Cerebellar cortex (tissue), 1 donor: ENCODE data around the gene BUD13.
A peak's percentile ranks its signal among the peaks of the same experiment; 100 is the strongest.
"Not testable (repeated sequence)": the region's sequence is repeated elsewhere in the genome, so short reads cannot be mapped to it uniquely, and the experiment has no call there.

ENCODE experiments used
- DNase-seq: peaks from one replicate; pipeline ENCODE4 v3.0.0-alpha.2; 2015; ENCODE audit warnings: low spot score

The BUD13 gene

DNA sequence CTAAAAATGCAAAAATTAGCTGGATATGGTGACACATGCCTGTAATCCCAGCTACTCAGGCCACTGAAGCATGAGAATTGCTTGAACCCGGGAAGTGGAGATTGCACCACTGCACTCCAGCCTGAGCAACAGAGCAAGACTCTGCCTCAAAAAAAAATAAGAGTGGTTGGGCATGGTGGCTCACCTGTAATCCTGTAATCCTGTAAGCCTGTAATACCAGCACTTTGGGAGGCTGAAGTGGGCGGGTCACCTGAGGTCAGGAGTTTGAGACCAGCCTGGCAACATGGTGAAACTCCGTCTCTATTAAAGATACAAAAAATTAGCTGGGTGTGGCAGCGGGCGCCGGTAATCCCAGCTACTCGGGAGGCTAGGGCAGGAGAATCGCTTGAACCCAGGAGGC, 16.7 kb downstream of the BUD13 start:
- DNase-seq, result not testable (repeated sequence)

- DNase-seq, result no peak
These were observed 22.6 kb downstream of the BUD13 start for GRCh38 chr11:116750070-116750718.

- no peak for DNase-seq
These were observed 30.7 kb downstream of the BUD13 start for GRCh38 chr11:116742104-116742503.

DNA sequence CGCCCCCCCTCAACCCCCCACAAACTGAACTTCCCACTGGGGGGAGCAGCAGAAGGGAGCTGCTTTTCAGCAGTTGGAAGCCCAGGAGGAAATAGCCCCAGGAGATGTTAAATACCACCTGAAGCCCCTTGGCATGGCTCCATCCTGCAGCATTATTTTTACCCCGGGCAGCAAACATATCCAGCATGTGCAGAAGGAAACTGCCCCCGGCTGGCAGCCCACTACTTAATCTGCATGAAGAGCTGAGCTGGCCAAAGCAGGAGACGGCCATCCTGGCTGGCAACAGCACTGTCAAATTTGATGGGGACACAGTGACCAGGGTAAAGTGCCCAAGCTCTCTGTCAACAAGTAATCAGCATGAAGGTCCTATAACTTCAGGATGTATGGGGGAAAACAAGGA, 32.0 kb downstream of the BUD13 start:
- DNase-seq, result no peak

- no peak for DNase-seq
These were observed 33.8 kb downstream of the BUD13 start for GRCh38 chr11:116738975-116739374.

DNA sequence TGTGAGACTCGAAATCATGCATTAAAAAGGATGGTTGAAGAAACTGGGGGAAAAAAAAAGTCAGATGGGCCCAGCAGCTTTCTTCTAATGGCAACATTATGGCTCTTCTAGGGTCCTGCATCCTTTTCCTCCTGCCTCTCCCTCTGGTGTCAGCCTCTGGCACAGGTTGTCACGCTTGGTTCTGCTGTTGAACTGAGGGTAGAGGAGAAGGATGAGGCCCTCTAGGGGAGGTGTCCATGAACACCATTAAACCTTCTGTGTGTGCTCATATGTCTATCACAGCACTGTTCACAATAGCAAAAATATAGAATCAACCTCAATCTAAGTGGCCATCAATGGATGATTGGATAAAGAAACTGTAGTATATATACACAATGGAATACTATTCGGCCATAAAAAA, 36.0 kb downstream of the BUD13 start:
- DNase-seq, result no peak

DNA sequence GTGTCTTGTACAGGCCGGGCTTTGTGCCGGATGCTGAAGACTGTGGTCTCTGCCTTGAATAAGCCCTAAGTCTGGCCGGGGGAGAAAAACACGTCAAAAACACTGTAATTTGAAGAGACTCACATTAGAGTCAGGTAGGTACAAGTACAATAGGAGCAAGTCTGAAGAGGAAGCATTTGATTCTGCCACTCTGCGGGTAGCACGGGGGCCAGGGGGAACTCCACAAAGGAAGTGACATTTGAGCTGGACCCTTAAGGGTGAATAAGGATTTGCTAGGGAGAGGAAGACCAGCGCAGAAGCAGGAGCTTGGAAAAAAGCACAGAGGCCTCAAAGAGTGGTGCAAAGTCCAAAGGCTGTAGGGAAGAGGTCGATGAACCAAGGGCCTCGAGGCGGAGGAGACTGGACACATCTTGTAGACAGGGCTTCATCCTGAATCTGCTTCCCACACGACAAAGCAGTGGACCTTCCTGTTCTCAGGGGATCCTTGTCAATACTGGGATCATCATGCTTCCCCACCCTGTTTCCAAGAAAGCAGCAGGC, 38.7 kb downstream of the BUD13 start:
- DNase-seq, result no peak

GRCh38 chr11:116733043-116733755, 39.6 kb downstream of the BUD13 start:
- no peak for DNase-seq

GRCh38 chr11:116732271-116733042, 40.3 kb downstream of the BUD13 start:
- peak; percentile 67 for DNase-seq

DNA sequence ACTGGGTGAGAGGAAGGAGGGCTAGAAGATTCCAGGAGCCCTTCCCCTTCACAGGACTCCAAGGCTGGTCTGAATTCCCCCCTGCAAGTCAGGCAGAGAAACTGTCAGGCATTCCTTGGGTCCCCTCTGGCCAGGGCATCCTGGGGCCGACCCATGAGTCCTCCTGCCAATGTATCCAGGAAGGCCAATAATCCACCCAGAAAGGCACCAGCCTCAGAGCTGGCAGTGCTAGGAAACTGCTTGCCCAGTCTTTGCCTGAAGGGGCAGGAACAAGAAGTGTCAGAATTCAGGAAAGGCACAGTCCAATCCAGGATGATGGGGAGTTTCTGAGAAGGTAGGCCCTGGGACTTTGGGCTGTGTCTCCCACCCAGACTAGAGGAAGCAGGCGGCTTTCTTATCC, 41.0 kb downstream of the BUD13 start:
- DNase-seq, result peak; percentile 44

DNA sequence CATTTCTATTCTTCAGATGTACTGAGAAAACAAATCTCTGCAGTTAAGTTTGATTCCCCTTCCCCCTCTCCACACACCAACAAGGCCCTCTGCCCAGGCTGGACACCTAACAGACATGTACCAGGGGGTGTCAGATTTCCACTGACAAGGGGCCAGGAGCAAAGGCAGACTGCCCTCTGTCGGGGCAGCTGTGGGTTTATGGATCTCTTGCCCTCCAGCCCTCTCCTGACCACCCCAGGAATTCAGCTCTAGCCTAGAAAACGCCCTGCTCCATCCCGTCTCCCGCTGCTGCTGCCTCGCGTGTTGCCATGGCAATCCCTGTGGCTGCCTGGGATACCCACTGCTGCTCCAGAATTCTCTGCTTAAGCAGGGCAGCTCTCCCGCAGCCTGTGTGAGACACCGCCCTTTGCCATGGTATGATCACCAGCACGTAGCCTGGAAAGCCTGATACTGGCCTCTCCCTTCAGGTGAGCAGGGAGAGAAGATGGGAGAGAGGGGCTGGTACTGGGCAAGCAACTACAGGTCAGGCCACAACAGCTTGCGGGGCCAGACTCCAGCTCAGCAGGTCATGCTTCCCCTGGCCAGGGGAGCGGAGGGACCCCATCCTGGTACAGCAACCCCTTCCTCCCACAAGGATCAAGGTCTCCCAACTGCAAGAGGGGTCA, 41.6 kb downstream of the BUD13 start:
- peak; percentile 86 for DNase-seq

- peak; percentile 67 for DNase-seq
These were observed 42.2 kb downstream of the BUD13 start for GRCh38 chr11:116730601-116731000.

DNA sequence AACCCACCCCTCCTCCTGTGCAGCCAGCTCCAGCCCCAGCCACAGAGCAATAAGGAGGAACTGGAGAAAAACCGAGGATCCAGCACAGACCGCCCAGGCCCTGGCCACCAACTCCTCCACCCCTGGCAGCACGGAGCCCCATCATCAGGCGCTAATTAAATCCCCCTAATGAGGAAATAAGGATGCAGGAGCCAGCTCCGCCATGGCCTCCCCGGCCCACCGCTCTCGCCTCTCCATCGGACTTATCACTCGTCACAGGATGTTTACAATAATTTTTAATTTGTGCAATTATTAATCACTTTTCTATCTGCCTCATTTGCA, 42.6 kb downstream of the BUD13 start:
- peak; percentile 8 for DNase-seq

DNA sequence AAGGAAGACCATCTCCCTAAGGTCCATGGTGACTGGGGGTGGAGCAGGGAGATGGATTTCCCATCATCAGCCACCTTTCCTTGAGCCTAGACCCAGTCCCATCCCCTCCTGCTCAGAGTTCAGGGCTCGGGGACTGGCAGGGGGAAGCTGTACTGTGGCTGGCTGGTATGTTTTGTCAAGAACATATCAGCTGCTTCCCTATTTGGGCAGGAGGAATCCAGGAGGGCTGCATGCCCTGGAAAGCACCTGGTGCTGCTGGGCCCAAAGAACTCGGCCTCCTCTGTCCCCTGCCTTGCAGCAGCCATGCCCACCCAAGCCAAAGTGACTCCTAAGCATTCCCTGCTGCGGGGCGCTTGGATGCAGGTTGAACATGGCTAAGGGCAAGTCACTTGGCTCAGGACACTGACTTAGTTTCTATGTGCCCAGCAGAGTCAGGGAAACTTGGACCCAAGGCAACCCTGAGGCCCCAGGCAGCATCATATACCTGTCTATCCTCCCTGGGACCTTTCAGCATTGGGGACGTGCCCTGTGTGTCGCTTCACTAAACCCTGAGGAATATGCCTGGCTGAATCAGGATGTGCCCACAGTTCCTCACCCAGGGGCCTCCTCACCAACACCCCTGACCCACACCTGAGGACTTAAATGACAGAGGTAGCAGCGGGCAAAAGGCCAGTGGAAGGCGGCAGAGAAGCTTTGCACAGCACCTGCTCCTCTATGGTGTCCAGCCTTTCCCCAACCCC, 43.1 kb downstream of the BUD13 start:
- no peak for DNase-seq

DNA sequence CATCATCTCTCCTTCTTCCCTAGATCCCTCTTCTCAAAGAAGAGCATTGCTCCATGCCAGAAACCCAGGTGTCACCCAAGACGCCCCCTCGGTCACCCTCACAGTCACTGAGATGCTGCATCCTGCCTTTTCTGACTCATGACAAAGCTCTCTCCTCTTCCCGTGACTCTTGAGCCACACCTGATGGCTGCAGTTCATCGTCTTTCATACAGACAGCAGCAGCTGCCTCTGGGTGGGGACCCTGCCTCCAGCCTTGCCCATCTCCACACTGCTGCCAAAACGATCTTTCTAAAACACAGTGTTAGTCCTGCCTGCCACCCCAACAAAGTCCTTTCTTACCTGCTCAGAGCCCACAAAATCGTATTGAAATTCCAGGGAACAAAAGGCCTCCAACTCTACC, 44.8 kb downstream of the BUD13 start:
- no peak for DNase-seq

- no peak for DNase-seq
These were observed 47.2 kb downstream of the BUD13 start for GRCh38 chr11:116725434-116726221.

DNA sequence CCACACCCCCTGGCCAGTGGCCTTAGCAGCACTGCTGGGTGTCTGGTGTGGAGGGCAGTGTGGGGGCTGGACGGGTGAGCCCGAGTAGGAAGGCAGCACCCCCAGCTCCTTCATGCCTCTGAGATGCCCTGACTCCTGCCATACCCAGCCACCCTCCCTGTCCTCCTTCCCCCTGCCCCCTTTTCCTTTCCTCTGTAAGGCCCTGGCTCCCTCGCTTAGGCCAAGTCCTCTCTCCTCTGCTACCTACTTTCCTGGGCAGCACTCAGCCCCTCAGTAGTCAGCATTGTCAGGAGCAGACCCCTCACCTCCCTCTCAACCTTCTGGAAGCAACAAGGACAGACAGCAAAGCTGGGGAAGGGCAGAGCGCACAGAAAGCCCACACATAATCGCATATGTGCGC, 48.0 kb downstream of the BUD13 start:
- no peak for DNase-seq

DNA sequence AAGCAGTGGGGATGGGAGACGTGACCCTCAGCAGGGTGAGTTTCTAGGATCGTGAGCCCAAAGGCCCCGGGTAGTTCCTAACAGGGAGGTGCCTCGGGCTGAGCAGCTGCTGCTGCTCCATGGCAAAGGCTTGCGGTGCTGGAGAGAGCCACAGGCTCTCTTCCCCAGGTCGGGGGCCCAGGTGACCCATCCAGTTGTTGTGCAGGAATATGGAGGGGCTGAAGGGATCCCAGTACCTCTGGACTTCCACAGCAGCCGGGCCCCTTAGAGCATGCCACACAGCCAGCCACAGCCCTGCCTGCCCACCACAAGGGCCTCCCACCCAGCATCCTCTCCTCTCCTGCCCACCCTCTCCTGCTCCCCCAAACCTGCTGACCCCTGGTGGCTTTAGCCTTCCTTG, 49.3 kb downstream of the BUD13 start:
- no peak for DNase-seq

DNA sequence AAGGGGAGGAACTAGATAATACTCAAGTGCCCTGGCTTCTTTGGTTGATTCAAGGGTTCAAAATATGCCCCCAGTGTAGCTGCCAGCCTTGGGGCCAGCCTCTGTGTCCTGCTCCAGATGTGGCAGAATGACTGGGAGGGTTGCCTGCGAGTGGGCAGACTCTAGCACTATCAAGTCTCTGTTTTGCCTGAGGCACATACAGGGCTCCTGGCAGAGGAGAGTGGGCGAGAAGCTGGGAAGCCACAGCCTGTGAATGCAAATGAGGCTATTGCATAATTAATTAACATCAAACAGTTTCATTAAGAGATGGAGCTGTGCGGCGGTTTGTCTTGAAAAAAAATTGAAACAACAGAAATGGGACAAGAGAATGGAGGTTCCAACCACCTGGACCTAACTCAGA, 50.8 kb downstream of the BUD13 start:
- DNase-seq, result no peak

- DNase-seq, result no peak
These were observed 51.9 kb downstream of the BUD13 start for GRCh38 chr11:116720895-116721294.

- DNase-seq, result no peak
These were observed 53.8 kb downstream of the BUD13 start for GRCh38 chr11:116718955-116719501.
